Adrenal gland (tissue), 12 donors: ENCODE data around the gene GPR135. TPM values are rescaled to one million over a fixed set of nuclear protein-coding genes. Genes with fewer than 3 reads are reported as not detected.

Source experiments
- DNase-seq, 7 donors: peaks; one replicate each; pipeline ENCODE4 v3.0.0-alpha.2; 2019 to 2020
- H3K27ac ChIP-seq, 5 donors: fragments of 200-600 bp; sonication (generic) in 4 of 5; 1 replicate in 3 of 5; 2 replicates in 2 of 5; pipeline versions ENCODE4 v1.5.1 to v1.8.0; 2016 to 2020; ENCODE audit warnings: mild to moderate bottlenecking in 1 of 5
- H3K27me3 ChIP-seq: fragments of 200-600 bp; 2 replicates; pipeline ENCODE4 v1.8.0; 2021
- H3K36me3 ChIP-seq, 2 donors: fragments of 200-600 bp; replicated peaks in 1 of 2; 1 replicate in 1 of 2; 2 replicates in 1 of 2; pipeline versions ENCODE4 v1.5.1 to v1.8.0; 2018 to 2022
- H3K4me1 ChIP-seq, 2 donors: fragments of 200-600 bp; replicated peaks in 1 of 2; 1 replicate in 1 of 2; 2 replicates in 1 of 2; pipeline versions ENCODE4 v1.5.1 to v1.8.0; 2018 to 2021
- H3K4me3 ChIP-seq, 4 donors: fragments of 200-600 bp; sonication (generic) in 3 of 4; one replicate each; pipeline ENCODE4 v1.5.1; 2016 to 2018
- H3K9me3 ChIP-seq, 3 donors: fragments of 200-600 bp; sonication (generic) in 1 of 3; replicated peaks in 1 of 3; 1 replicate in 2 of 3; 2 replicates in 1 of 3; pipeline versions ENCODE4 v1.5.1 to v1.8.0; 2016 to 2021
- POLR2A ChIP-seq, 2 donors: fragments of 450-650 bp; IDR thresholded peaks; one replicate each; pipeline ENCODE4 v1.6.1; 2017; ENCODE audit warnings: antibody characterized with exemption in 2 of 2, mild to moderate bottlenecking in 2 of 2, moderate library complexity in 1 of 2
- WGBS, 4 donors: extraction: QIAGEN DNeasy Blood & Tissue Kit in 2 of 4; methylation state at CpG; one replicate each; pipeline versions ENCODE4 v1.1.5 to v1.1.7; 2013 to 2017; 5-methylcytosine and 5-hydroxymethylcytosine counted together
- intact Hi-C, 2 donors: fragments of 100-400 bp; cut with DNase I; formaldehyde crosslinking; loops; one replicate each; pipeline versions ENCODE4 v1.14.1 to v1.15.0; 2022 to 2023
- polyA plus RNA-seq, 3 donors: library from polyadenylated mRNA; stranded (reverse); fragments of 200-250 nt in 2 of 3; fragments of 350-450 nt in 1 of 3; fragmentation: Illumina TruSeq in 1 of 3; extraction: RNeasy Lipid Tissue Mini Kit (QIAGEN cat#74804) in 1 of 3; gene quantifications; one replicate each; pipeline ENCODE4 v1.2.3, GENCODE V29; 2013 to 2014
- total RNA-seq, 9 donors: library from RNA; depleted of rRNA in 4 of 9; stranded (reverse); fragments of >200 nt in 4 of 9; fragments of 120-200 nt in 1 of 9; fragmentation: NEBNext Ultra II Directional in 1 of 9; extraction: Animal tissue kit (Norgen Biotek cat#: 25700) in 1 of 9; gene quantifications; one replicate each; pipeline versions ENCODE4 v1.1.0 to v1.2.4, GENCODE V29; 2013 to 2023
- TF ChIP-seq, protein P1 (sequence below), 6 experiments: fragments of 450-650 bp in 4 of 6; fragments of 200-600 bp in 2 of 6; sonication (generic) in 1 of 6; IDR thresholded peaks; 1 replicate in 5 of 6; 2 replicates in 1 of 6; pipeline versions ENCODE4 v1.5.1 to v1.8.0; 2016 to 2021; ENCODE audit warnings: antibody characterized with exemption in 6 of 6, mild to moderate bottlenecking in 2 of 6, moderate library complexity in 1 of 6
- donor health status: healthy with polysubstance abuse.
- donor health status: Bipolar disorder and iron deficiency.
- donor health status: DM: yes; HTN: yes; CAD: no.
- donor health status: DM: no; HTN: no; CAD: no.
- donor health status: DM: no; HTN: no; CAD: no.
- donor health status: DM: yes; HTN: yes; CAD: no.

The GPR135 gene
- total and polyA plus RNA-seq, 12 donors = 2.3 to 8.6 (median 4.5) TPM

DNA sequence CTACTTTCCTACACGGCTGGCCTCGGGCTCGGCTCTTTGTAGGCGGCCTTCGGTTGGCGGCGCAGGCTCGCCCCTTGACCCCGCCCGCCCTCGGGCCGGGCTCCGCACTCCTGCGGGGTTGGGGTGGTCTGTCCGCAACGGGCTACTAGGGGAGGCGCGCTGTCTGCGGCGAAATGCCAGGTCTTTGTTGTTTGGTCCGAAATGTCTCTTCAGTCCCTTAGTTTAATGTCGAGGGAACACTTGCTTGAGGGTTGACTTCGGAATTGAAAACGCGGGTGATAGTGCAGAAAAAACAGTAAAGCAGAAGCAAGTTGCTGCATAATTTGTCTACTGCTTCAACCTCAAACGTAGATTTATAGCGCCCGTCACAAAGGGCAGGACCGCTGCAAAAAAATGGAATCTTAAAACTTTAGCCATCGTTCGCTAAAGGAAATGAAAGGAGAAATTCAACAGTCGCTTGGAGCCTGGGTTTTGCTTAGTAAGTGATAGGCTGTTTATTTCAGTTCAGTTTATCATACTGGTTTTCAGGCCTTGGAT, 19.5 kb upstream of the GPR135 start:
- TF ChIP-seq, protein P1, sequence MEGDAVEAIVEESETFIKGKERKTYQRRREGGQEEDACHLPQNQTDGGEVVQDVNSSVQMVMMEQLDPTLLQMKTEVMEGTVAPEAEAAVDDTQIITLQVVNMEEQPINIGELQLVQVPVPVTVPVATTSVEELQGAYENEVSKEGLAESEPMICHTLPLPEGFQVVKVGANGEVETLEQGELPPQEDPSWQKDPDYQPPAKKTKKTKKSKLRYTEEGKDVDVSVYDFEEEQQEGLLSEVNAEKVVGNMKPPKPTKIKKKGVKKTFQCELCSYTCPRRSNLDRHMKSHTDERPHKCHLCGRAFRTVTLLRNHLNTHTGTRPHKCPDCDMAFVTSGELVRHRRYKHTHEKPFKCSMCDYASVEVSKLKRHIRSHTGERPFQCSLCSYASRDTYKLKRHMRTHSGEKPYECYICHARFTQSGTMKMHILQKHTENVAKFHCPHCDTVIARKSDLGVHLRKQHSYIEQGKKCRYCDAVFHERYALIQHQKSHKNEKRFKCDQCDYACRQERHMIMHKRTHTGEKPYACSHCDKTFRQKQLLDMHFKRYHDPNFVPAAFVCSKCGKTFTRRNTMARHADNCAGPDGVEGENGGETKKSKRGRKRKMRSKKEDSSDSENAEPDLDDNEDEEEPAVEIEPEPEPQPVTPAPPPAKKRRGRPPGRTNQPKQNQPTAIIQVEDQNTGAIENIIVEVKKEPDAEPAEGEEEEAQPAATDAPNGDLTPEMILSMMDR (IDR thresholded peaks at IDR 0.05) = no peak
- TF ChIP-seq POLR2A (IDR thresholded peaks at IDR 0.05) = no peak
- intact Hi-C loops = no loop called here
- Histone ChIP-seq H3K27me3 (no peaks in the 10 kb centered on the region), H3K27ac (peak overlapping the region in 4 of 5 donors; percentile 80 to 97 (median 95)), H3K36me3 (peaks cover 0 to 23% of the 10 kb centered on the region in 2 donors), H3K4me1 (peaks cover 29 to 72% of the 10 kb centered on the region in 2 donors), H3K9me3 (no peaks in the 10 kb centered on the region), H3K4me3 (peak overlapping the region; percentile 19 to 89 (median 77))
- no peak for DNase-seq
- WGBS, 4 donors = 0% methylated on average over 20 to 32 of the region's 32 CpGs

DNA sequence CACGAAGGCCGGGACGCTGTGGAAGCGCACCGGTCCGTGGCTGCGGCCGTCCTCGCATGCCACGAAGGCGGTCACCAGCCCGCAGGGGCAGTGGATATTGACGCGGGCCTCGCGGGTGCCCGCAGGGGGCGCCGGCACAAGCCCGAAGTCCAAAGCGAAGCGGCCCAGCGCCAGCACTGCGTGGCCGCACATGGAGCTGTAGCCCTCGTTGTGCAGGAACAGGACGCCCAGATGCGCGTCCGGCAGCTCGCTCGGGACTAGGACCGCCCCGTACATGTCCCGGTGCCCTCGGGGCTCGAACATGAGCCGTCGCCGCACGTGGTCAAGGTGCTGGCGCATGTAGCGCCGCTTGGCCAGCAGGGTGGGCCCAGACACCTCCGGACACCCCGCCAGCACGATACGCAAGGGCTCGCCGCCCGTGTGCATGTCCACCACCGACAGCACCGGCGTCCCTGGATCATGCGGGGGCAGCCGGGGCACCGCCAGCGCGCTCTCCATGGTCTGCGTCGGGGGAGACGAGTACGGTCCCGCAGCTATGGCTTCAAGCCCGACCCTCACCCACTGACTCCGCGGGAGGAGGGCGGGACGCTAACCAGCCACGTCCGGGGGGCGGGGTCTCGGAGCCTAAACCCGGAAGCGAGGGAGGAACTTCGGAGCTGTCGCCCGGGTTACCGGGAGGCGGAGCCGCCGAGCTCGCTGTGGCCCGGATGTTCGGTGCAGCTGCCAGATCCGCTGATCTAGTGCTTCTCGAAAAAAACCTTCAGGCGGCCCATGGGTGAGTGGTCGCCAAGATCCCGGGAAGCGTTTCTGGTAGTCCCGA, 18.8 kb upstream of the GPR135 start, which contains the start of the genes JKAMP and L3HYPDH:
Gene JKAMP, plus strand, starts transcription at position 699 of the 820 bp plus-strand sequence. Its CDS starts 73 bp downstream, at position 772.
Gene L3HYPDH, minus strand, starts transcription at position 590 of the 820 bp plus-strand sequence. Its CDS starts 92 bp downstream, at position 498.
- Histone ChIP-seq H3K27ac (peak within 1 kb of the TSS; percentile 64 to 97 (median 95)), H3K36me3 (peaks cover 0 to 17% of the 10 kb centered on the region in 2 donors), H3K4me1 (peaks cover 29 to 75% of the 10 kb centered on the region in 2 donors), H3K4me3 (peak within 1 kb of the TSS; percentile 19 to 89 (median 77)), H3K9me3 (no peaks in the 10 kb centered on the region), H3K27me3 (no peaks in the 10 kb centered on the region)
- peak; percentile 97 to 99 (median 98) for DNase-seq
- TF ChIP-seq, protein P1 (IDR thresholded peaks at IDR 0.05) = peak; percentile 25 to 66 (median 61)
- peak; percentile 74 to 80 for TF ChIP-seq POLR2A (IDR thresholded peaks at IDR 0.05)
- 0 to 1% (median 0%) methylated on average over 5 to 92 of the region's 92 CpGs for WGBS, 4 donors
- intact Hi-C loops = no loop called here

GRCh38 chr14:59483363-59483762, 18.2 kb upstream of the GPR135 start:
- Histone ChIP-seq H3K9me3 (no peaks in the 10 kb centered on the region), H3K27me3 (no peaks in the 10 kb centered on the region), H3K4me1 (peaks cover 29 to 74% of the 10 kb centered on the region in 2 donors), H3K4me3 (peak overlapping the region in 3 of 4 donors; percentile 13 to 89 (median 88)), H3K36me3 (peaks cover 0 to 17% of the 10 kb centered on the region in 2 donors), H3K27ac (peak overlapping the region; percentile 64 to 97 (median 95))
- TF ChIP-seq POLR2A (IDR thresholded peaks at IDR 0.05) = no peak
- DNase-seq = peak; percentile 36 to 70 (median 49)
- intact Hi-C loops = no loop called here
- WGBS, 4 donors = 1 to 3% (median 2%) methylated on average over 16 of the region's 16 CpGs

DNA sequence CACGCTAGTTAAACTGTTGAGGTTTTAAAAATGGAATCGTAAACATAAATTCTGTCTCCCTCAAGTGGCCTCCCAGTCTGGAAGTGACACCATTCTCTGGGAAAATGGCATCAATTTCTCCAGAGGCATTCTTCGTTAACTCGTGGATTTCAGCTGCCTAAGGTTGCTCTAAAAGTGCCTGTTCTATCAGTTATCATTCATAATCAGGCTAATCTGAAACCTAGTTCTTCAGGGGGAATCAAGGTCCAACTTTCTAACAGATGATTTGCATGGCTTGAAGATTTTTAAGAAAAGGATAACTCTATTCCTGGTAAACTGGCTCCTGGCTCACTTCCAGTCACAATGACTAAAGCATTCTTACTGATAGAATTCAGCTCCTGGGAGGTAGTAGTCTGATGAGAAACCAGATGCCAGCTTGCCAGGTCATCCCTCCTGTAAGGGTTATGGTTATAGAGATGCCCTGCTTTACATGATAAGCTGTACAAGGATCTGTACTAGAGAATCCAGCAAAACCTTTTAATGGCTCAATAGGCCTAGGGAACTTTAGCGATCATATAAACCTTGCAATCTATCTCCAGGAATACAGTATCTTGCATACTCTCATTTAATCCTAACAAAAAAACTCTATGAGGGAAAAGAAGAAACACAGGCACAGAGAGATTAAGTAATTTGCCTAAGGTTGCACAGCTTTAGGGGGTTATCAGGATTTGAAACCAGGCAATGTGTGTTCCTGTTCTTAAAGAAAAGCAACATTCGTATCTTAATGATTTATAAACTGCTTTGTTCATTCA, 17.6 kb upstream of the GPR135 start:
- Histone ChIP-seq H3K4me3 (peak overlapping the region in 2 of 4 donors; percentile 88 to 89), H3K36me3 (peaks cover 0 to 16% of the 10 kb centered on the region in 2 donors), H3K27ac (peak overlapping the region; percentile 9 to 97 (median 95)), H3K9me3 (no peaks in the 10 kb centered on the region), H3K4me1 (peaks cover 29 to 67% of the 10 kb centered on the region in 2 donors), H3K27me3 (no peaks in the 10 kb centered on the region)
- WGBS, 4 donors = 26 to 34% (median 29%) methylated on average over 6 of the region's 6 CpGs
- TF ChIP-seq, protein P1 (IDR thresholded peaks at IDR 0.05) = no peak
- TF ChIP-seq POLR2A (IDR thresholded peaks at IDR 0.05) = peak in 1 of 2 donors; percentile 6
- peak; percentile 43 to 76 (median 71) for DNase-seq
- intact Hi-C loops = no loop called here
